GM12878 (cell line): ENCODE results near the gene TBC1D12. TPM values are rescaled to one million over a fixed set of nuclear protein-coding genes. Genes with fewer than 3 reads are reported as not detected.
A peak's percentile ranks its signal among the peaks of the same experiment; 100 is the strongest.

Experiments
- ATAC-seq: fragments of 200-7000 bp; cut with Tn5 transposase; 3 replicates; pipeline ENCODE4 v1.9.1; 2020; ENCODE audit warnings: mild to moderate bottlenecking, moderate library complexity
- BruUV-seq: library from RNA; stranded (reverse); fragments of 400-500 nt; replicated peaks from 2 replicates; lab custom pipeline; 2021; lab: Mats Ljungman, UMichigan
- CTCF ChIA-PET: fragments of 300-600 bp; sonication (Branson Sonifier 250); formaldehyde crosslinking; extraction: SDS; loops from one replicate; lab custom pipeline; 2021; ENCODE audit warnings: inconsistent platforms; lab: Yijun Ruan, JAX
- POLR2A ChIA-PET: fragments of 350-600 bp; formaldehyde crosslinking; extraction: SDS; loops from one replicate; lab custom pipeline; 2021; ENCODE audit warnings: inconsistent platforms; lab: Charles Lee
- RAD21 ChIA-PET: fragments of 300-600 bp; sonication (Branson Sonifier 250); formaldehyde crosslinking; loops from one replicate; lab custom pipeline; 2023; ENCODE audit warnings: antibody characterized with exemption; ENCODE audit not compliant: unreplicated experiment; lab: Charles Lee
- SMC1A ChIA-PET: fragments of 300-600 bp; sonication (Branson Sonifier 250); formaldehyde crosslinking; loops from one replicate; lab custom pipeline; 2023; ENCODE audit not compliant: unreplicated experiment, uncharacterized antibody; lab: Charles Lee
- DNase-seq: peaks from one replicate; pipeline ENCODE4 v3.0.0-alpha.2; 2011; ENCODE audit warnings: low read depth, low spot score
- FAIRE-seq: peaks from 3 replicates; lab custom pipeline; 2011; peaks lifted over from hg19 to GRCh38; lab: Jason Lieb, UNC
- H2AFZ ChIP-seq: 2 replicates; pipeline ENCODE4 v1.6.0; 2011; ENCODE audit warnings: low read depth, low read length, control low read depth; ENCODE audit not compliant: control insufficient read depth
- H3K27ac ChIP-seq: 2 replicates; pipeline ENCODE4 v1.5.1; 2011; ENCODE audit warnings: control low read depth; ENCODE audit not compliant: control insufficient read depth, insufficient read depth
- H3K27me3 ChIP-seq, 2 experiments: replicated peaks in 1 of 2; 2 replicates each; pipeline versions ENCODE4 v1.6.0 to v1.6.1; 2011; ENCODE audit warnings: low read length in 1 of 2; ENCODE audit not compliant: control insufficient read depth in 2 of 2, insufficient read depth in 2 of 2
- H3K36me3 ChIP-seq, 2 experiments: 2 replicates each; pipeline ENCODE4 v1.5.1; 2011; ENCODE audit warnings: low read length in 1 of 2; ENCODE audit not compliant: control insufficient read depth in 2 of 2, insufficient read depth in 2 of 2
- H3K4me1 ChIP-seq: 2 replicates; pipeline ENCODE4 v1.6.1; 2011; ENCODE audit warnings: mild to moderate bottlenecking, low read length, moderate library complexity, mixed read lengths; ENCODE audit not compliant: control insufficient read depth, insufficient read depth
- H3K4me2 ChIP-seq: 2 replicates; pipeline ENCODE4 v1.6.0; 2011; ENCODE audit warnings: control low read depth; ENCODE audit not compliant: control insufficient read depth, insufficient read depth
- H3K4me3 ChIP-seq: fragments of 200-600 bp; sonication (generic); 2 replicates; pipeline ENCODE4 v1.5.1; 2016
- H3K79me2 ChIP-seq: 2 replicates; pipeline ENCODE4 v1.6.0; 2011; ENCODE audit warnings: low read length; ENCODE audit not compliant: control insufficient read depth, insufficient read depth
- H3K9ac ChIP-seq: 2 replicates; pipeline ENCODE4 v1.8.0; 2011; ENCODE audit warnings: low read length, control low read depth, mixed read lengths; ENCODE audit not compliant: control insufficient read depth, insufficient read depth
- H3K9me3 ChIP-seq: replicated peaks from 3 replicates; pipeline ENCODE4 v1.5.1; 2011; ENCODE audit warnings: mild to moderate bottlenecking, low read length; ENCODE audit not compliant: control insufficient read depth, insufficient read depth
- H4K20me1 ChIP-seq: 2 replicates; pipeline ENCODE4 v1.6.0; 2011; ENCODE audit not compliant: control insufficient read depth, insufficient read depth
- CBX3 ChIP-seq: fragments of 200-600 bp; sonication (generic); IDR thresholded peaks from 2 replicates; pipeline ENCODE4 v1.6.1; 2016; ENCODE audit warnings: low read depth, borderline replicate concordance
- ETV6 ChIP-seq, 2 experiments: fragments of 450-650 bp in 1 of 2; IDR thresholded peaks in 1 of 2; conservative IDR thresholded peaks in 1 of 2; 2 replicates each; pipeline ENCODE4 v1.6.1; 2014; ENCODE audit warnings: antibody characterized with exemption in 1 of 2, borderline replicate concordance in 1 of 2, low read depth in 1 of 2, mild to moderate bottlenecking in 1 of 2, moderate library complexity in 1 of 2
- IRF4 ChIP-seq: IDR thresholded peaks from 2 replicates; pipeline ENCODE4 v1.6.1; 2011; ENCODE audit warnings: low read depth, low read length
- KAT2A ChIP-seq: conservative IDR thresholded peaks from 2 replicates; pipeline ENCODE4 v1.6.1; 2011; ENCODE audit warnings: low read depth, low read length; ENCODE audit not compliant: control insufficient read depth
- LARP7 ChIP-seq: fragments of 450-650 bp; IDR thresholded peaks from 2 replicates; pipeline ENCODE4 v1.6.1; 2017; ENCODE audit warnings: mild to moderate bottlenecking
- MAX ChIP-seq: IDR thresholded peaks from 2 replicates; pipeline ENCODE4 v1.6.1; 2012; ENCODE audit warnings: low read depth, low read length, improper control_type of control experiment
- NFIC ChIP-seq: IDR thresholded peaks from 2 replicates; pipeline ENCODE4 v1.6.1; 2012; ENCODE audit warnings: low read depth, mild to moderate bottlenecking, inconsistent platforms, low read length, moderate library complexity
- NFYB ChIP-seq: IDR thresholded peaks from 2 replicates; pipeline ENCODE4 v1.6.1; 2011; ENCODE audit warnings: low read depth, mild to moderate bottlenecking, low read length, improper control_type of control experiment, moderate library complexity; ENCODE audit not compliant: insufficient read depth
- NR2F1 ChIP-seq: fragments of 450-650 bp; conservative IDR thresholded peaks from 2 replicates; pipeline ENCODE4 v1.6.1; 2017; ENCODE audit warnings: mild to moderate bottlenecking
- WGBS: methylation state at CpG from one replicate; pipeline ENCODE4 v1.1.6; 2016; ENCODE audit warnings: low lambda C conversion rate; ENCODE audit not compliant: insufficient replicate concordance, insufficient coverage; ENCODE audit errors: missing lambda C conversion rate; 5-methylcytosine and 5-hydroxymethylcytosine counted together
- in situ Hi-C: fragments of 300-500 bp; cut with MboI; formaldehyde crosslinking; loops from 9 replicates; pipeline ENCODE4 v1.14.3; 2018; ENCODE audit warnings: mixed read lengths
- intact Hi-C: fragments of 100-400 bp; cut with micrococcal nuclease; formaldehyde crosslinking; loops from one replicate; pipeline ENCODE4 v1.14.2; 2022; ENCODE audit not compliant: unreplicated experiment
- polyA plus RNA-seq, 11 experiments: library from polyadenylated mRNA; depleted of rRNA in 4 of 11; unstranded in 6 of 11; stranded (reverse) in 5 of 11; fragments of >200 nt; fragmentation: Nextera tagmentation in 4 of 11; fragmentation: Illumina TruSeq in 1 of 11; extraction: Ambion mirVana in 4 of 11; extraction: Trizol in 1 of 11; gene quantifications; 1 replicate in 1 of 11; 2 replicates in 10 of 11; pipeline versions ENCODE4 v1.2.1 to v1.2.3, GENCODE V29; 2011 to 2016; ENCODE audit warnings: inconsistent platforms in 2 of 11, missing spikeins in 2 of 11, low read depth in 1 of 11
- total RNA-seq, 4 experiments: library from RNA; depleted of rRNA in 3 of 4; stranded (reverse); fragments of >200 nt in 3 of 4; fragmentation: Illumina TruSeq in 1 of 4; extraction: Trizol in 1 of 4; gene quantifications; 2 replicates each; pipeline versions ENCODE4 v1.2.1 to v1.2.3, GENCODE V29; 2013 to 2021
- TF ChIP-seq, protein P1 (sequence below): fragments of 450-650 bp; IDR thresholded peaks from 2 replicates; pipeline ENCODE4 v1.6.1; 2016; ENCODE audit warnings: mild to moderate bottlenecking
- TF ChIP-seq, protein P2 (sequence below): fragments of 450-650 bp; conservative IDR thresholded peaks from 2 replicates; pipeline ENCODE4 v1.6.1; 2017; ENCODE audit warnings: mild to moderate bottlenecking, moderate library complexity

TBC1D12 gene
- total and polyA plus RNA-seq, 10 of the 15 experiments (the other 5 are each of a cell fraction or from before 2014, with no cell fraction given), result 2.6 to 7.5 (median 3.8) TPM

DNA sequence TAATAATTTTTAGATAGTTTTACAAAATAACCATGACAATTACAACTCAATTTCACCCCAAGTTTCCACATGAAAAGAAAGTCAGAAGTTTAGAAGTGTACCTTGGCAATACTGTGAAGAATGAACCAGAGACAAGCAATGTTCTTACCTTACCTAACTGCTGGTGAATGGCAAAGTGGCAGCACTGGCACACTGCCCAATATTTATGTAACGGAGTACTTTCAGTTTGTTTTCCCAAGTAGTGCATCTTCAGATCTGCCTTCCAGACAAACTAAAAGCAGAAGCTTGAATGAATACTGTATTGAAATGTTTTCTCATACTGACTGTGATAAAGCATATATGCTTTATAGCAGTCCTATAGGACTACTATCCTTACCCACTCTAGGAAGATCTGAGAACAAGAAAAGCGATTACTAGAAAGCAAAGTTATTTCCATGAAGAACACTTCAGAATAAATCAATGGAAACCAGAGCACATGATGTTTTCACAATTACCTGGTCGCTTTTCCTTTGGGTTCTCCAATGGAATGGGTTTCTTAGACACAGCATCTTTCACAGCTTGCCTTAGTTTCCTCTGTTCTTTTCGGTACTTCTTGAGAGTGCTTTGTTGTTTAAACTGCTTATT, 41.1 kb upstream of the TBC1D12 start:
- H2AFZ ChIP-seq, result no peak overlapping the region
- ATAC-seq, result peak; percentile 14
- peaks cover 45% of the 10 kb centered on the region for H3K79me2 ChIP-seq
- no peak for FAIRE-seq
- no peaks in the 10 kb centered on the region for H3K27me3 ChIP-seq
- peak overlapping the region; percentile 94 for H3K4me2 ChIP-seq
- H3K4me3 ChIP-seq, result peak overlapping the region; percentile 71
- peaks cover 0 to 14% of the 10 kb centered on the region in 2 experiments; a peak in 3 of 4 replicates for H3K36me3 ChIP-seq
- DNase-seq, result peak; percentile 16
- intact Hi-C loops (loop anchor here (5.0 kb wide), 1 partner anchor 81 kb away; no protein-coding TSS in a partner anchor), in situ Hi-C loops (no loop called here)
- peak overlapping the region; percentile 85 for H3K27ac ChIP-seq
- RAD21 ChIA-PET, result interaction anchor here (1.4 to 3.1 kb wide), 4 partner anchors 15 to 41 kb away, joined by 4 to 14 read pairs (median 8); partner anchors contain the start of gene TBC1D12
- no peaks in the 10 kb centered on the region for H4K20me1 ChIP-seq
- H3K4me1 ChIP-seq, result peaks cover 4% of the 10 kb centered on the region
- no TSS peak for BruUV-seq
- POLR2A ChIA-PET, result interaction anchor here (0.7 to 2.6 kb wide), 4 partner anchors 13 to 185 kb away, joined by 3 to 16 read pairs (median 10); partner anchors contain the start of genes HELLS and TBC1D12
- SMC1A ChIA-PET, result interaction anchor here (0.9 to 2.7 kb wide), 6 partner anchors 11 to 83 kb away, joined by 3 to 10 read pairs (median 3); partner anchors contain the start of gene TBC1D12
- WGBS, result 55% methylated on average over 4 of the region's 4 CpGs
- TF ChIP-seq IRF4 (no peak), LARP7 (no peak), MAX (no peak), NFYB (no peak), CBX3 (no peak), NR2F1 (no peak), NFIC (no peak), ETV6 (conservative IDR thresholded peaks at IDR 0.05 in 1 of 2, IDR thresholded peaks at IDR 0.05 in 1 of 2; ENCODE audit: borderline replicate concordance in 1 of 2, low read depth in 1 of 2) (no peak), KAT2A (no peak)
- TF ChIP-seq, protein P1, sequence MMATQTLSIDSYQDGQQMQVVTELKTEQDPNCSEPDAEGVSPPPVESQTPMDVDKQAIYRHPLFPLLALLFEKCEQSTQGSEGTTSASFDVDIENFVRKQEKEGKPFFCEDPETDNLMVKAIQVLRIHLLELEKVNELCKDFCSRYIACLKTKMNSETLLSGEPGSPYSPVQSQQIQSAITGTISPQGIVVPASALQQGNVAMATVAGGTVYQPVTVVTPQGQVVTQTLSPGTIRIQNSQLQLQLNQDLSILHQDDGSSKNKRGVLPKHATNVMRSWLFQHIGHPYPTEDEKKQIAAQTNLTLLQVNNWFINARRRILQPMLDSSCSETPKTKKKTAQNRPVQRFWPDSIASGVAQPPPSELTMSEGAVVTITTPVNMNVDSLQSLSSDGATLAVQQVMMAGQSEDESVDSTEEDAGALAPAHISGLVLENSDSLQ, result no peak
- TF ChIP-seq, protein P2, sequence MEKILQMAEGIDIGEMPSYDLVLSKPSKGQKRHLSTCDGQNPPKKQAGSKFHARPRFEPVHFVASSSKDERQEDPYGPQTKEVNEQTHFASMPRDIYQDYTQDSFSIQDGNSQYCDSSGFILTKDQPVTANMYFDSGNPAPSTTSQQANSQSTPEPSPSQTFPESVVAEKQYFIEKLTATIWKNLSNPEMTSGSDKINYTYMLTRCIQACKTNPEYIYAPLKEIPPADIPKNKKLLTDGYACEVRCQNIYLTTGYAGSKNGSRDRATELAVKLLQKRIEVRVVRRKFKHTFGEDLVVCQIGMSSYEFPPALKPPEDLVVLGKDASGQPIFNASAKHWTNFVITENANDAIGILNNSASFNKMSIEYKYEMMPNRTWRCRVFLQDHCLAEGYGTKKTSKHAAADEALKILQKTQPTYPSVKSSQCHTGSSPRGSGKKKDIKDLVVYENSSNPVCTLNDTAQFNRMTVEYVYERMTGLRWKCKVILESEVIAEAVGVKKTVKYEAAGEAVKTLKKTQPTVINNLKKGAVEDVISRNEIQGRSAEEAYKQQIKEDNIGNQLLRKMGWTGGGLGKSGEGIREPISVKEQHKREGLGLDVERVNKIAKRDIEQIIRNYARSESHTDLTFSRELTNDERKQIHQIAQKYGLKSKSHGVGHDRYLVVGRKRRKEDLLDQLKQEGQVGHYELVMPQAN, result no peak
- CTCF ChIA-PET, result interaction anchor here (1.3 to 4.0 kb wide), 10 partner anchors 8 to 88 kb away, joined by 3 to 28 read pairs (median 6); no protein-coding TSS in a partner anchor
- no peaks in the 10 kb centered on the region for H3K9me3 ChIP-seq
- peak overlapping the region; percentile 81 for H3K9ac ChIP-seq
